CD1c-positive myeloid dendritic cell (primary cell): ENCODE measurements around the gene HPRT1.
A peak's percentile ranks its signal among the peaks of the same experiment; 100 is the strongest.
"Not testable (repeated sequence)": the region's sequence is repeated elsewhere in the genome, so short reads cannot be mapped to it uniquely, and the experiment has no call there.

Experiments
- DNase-seq: peaks from one replicate; pipeline ENCODE4 v3.0.0-alpha.2; 2016; ENCODE audit errors: extremely low spot score

HPRT1 gene

GRCh38 chrX:134460005-134460861 lies at the start of gene HPRT1:
Gene HPRT1 (plus strand): TSS chrX:134460165. CDS start chrX:134460312, 147 bp downstream.
- peak; percentile 69 for DNase-seq

GRCh38 chrX:134416087-134416486 lies 43.9 kb upstream of the HPRT1 start:
- DNase-seq, result no peak

GRCh38 chrX:134418317-134419113 lies 41.5 kb upstream of the HPRT1 start:
- no peak for DNase-seq

- DNase-seq, result no peak
Measured at GRCh38 chrX:134419784-134420183, 40.2 kb upstream of the HPRT1 start.

GRCh38 chrX:134423606-134424005 lies 36.4 kb upstream of the HPRT1 start:
- no peak for DNase-seq

- no peak for DNase-seq
Measured at GRCh38 chrX:134426281-134426680, 33.7 kb upstream of the HPRT1 start.

- DNase-seq, result no peak
Measured at GRCh38 chrX:134431894-134432293, 28.1 kb upstream of the HPRT1 start.

GRCh38 chrX:134435894-134436293 lies 24.1 kb upstream of the HPRT1 start:
- no peak for DNase-seq

- DNase-seq, result no peak
Measured at GRCh38 chrX:134443020-134443419, 16.9 kb upstream of the HPRT1 start.

- DNase-seq, result no peak
Measured at GRCh38 chrX:134443461-134443860, 16.5 kb upstream of the HPRT1 start.

- no peak for DNase-seq
Measured at GRCh38 chrX:134444681-134445080, 15.3 kb upstream of the HPRT1 start.

- no peak for DNase-seq
Measured at GRCh38 chrX:134452596-134452995, 7.4 kb upstream of the HPRT1 start.

GRCh38 chrX:134453631-134454030 lies 6.3 kb upstream of the HPRT1 start:
- no peak for DNase-seq

GRCh38 chrX:134454506-134454905 lies 5.5 kb upstream of the HPRT1 start:
- no peak for DNase-seq

GRCh38 chrX:134457708-134458107 lies 2.3 kb upstream of the HPRT1 start:
- DNase-seq, result no peak

GRCh38 chrX:134459683-134460004 lies 321 bp upstream of the HPRT1 start:
- DNase-seq, result no peak

GRCh38 chrX:134460862-134461220 lies 876 bp downstream of the HPRT1 start:
- no peak for DNase-seq

GRCh38 chrX:134461437-134461836 lies 1.5 kb downstream of the HPRT1 start:
- no peak for DNase-seq

GRCh38 chrX:134462927-134463326 lies 3.0 kb downstream of the HPRT1 start:
- DNase-seq, result no peak

GRCh38 chrX:134464453-134464852 lies 4.5 kb downstream of the HPRT1 start:
- DNase-seq, result not testable (repeated sequence)

GRCh38 chrX:134469486-134469885 lies 9.5 kb downstream of the HPRT1 start:
- DNase-seq, result peak; percentile 24

GRCh38 chrX:134470013-134470412 lies 10.0 kb downstream of the HPRT1 start:
- DNase-seq, result no peak

- DNase-seq, result no peak
Measured at GRCh38 chrX:134472041-134472440, 12.1 kb downstream of the HPRT1 start.
